H9 (cell line): ENCODE data around the gene CCDC160. TPM values are rescaled to one million over a fixed set of nuclear protein-coding genes. Genes with fewer than 3 reads are reported as not detected.

Experiments used
- DNase-seq: peaks from one replicate; pipeline ENCODE4 v3.0.0-alpha.2; 2017
- H2AFZ ChIP-seq: one replicate; pipeline ENCODE4 v1.6.1; 2013; ENCODE audit warnings: mild to moderate bottlenecking, low read length, control low read depth, moderate library complexity
- H2AK5ac ChIP-seq: 2 replicates; pipeline ENCODE4 v1.6.1; 2013; ENCODE audit warnings: low read length, control low read depth, mixed read lengths; ENCODE audit not compliant: insufficient read length
- H2BK120ac ChIP-seq: one replicate; pipeline ENCODE4 v1.6.1; 2013; ENCODE audit warnings: low read depth, mild to moderate bottlenecking, low read length, control low read depth, inconsistent platforms; ENCODE audit not compliant: poor library complexity, severe bottlenecking
- H2BK12ac ChIP-seq: 2 replicates; pipeline ENCODE4 v1.6.1; 2013; ENCODE audit warnings: low read length, control low read depth, mixed read lengths, low read depth; ENCODE audit not compliant: insufficient read length
- H2BK15ac ChIP-seq: 2 replicates; pipeline ENCODE4 v1.6.1; 2013; ENCODE audit warnings: low read depth, low read length, control low read depth
- H2BK20ac ChIP-seq: one replicate; pipeline ENCODE4 v1.6.1; 2013; ENCODE audit warnings: low read depth, mild to moderate bottlenecking, low read length, control low read depth, inconsistent platforms; ENCODE audit not compliant: poor library complexity, severe bottlenecking
- H2BK5ac ChIP-seq: 2 replicates; pipeline ENCODE4 v1.6.1; 2013; ENCODE audit warnings: low read length, control low read depth, mixed read lengths; ENCODE audit not compliant: insufficient read length
- H3K14ac ChIP-seq: 2 replicates; pipeline ENCODE4 v1.6.1; 2013; ENCODE audit warnings: low read length, control low read depth; ENCODE audit not compliant: insufficient read depth
- H3K18ac ChIP-seq: 2 replicates; pipeline ENCODE4 v1.6.1; 2013; ENCODE audit warnings: low read depth, mild to moderate bottlenecking, mixed read lengths, low read length, control low read depth; ENCODE audit not compliant: insufficient read length
- H3K23ac ChIP-seq: 2 replicates; pipeline ENCODE4 v1.6.1; 2013; ENCODE audit warnings: low read length, control low read depth, mixed read lengths, low read depth; ENCODE audit not compliant: insufficient read length
- H3K23me2 ChIP-seq: 2 replicates; pipeline ENCODE4 v1.6.1; 2013; ENCODE audit warnings: low read depth, mild to moderate bottlenecking, mixed read lengths, low read length, control low read depth; ENCODE audit not compliant: insufficient read length, poor library complexity, severe bottlenecking
- H3K27ac ChIP-seq: 2 replicates; pipeline ENCODE4 v1.5.1; 2013; ENCODE audit warnings: low read length, control low read depth, mixed read lengths, low read depth; ENCODE audit not compliant: insufficient read length
- H3K27me3 ChIP-seq: 2 replicates; pipeline ENCODE4 v1.6.1; 2013; ENCODE audit warnings: low read length, control low read depth, inconsistent platforms; ENCODE audit not compliant: insufficient read depth
- H3K4ac ChIP-seq: 2 replicates; pipeline ENCODE4 v1.6.1; 2013; ENCODE audit warnings: low read depth, mild to moderate bottlenecking, control low read depth, inconsistent platforms, low read length, moderate library complexity
- H3K4me1 ChIP-seq: 2 replicates; pipeline ENCODE4 v1.6.1; 2013; ENCODE audit warnings: low read length, control low read depth, inconsistent platforms; ENCODE audit not compliant: insufficient read depth
- H3K4me2 ChIP-seq: 2 replicates; pipeline ENCODE4 v1.6.1; 2013; ENCODE audit warnings: low read length, control low read depth, mixed read lengths; ENCODE audit not compliant: insufficient read length, insufficient read depth
- H3K56ac ChIP-seq: 2 replicates; pipeline ENCODE4 v1.6.1; 2013; ENCODE audit warnings: low read depth, mild to moderate bottlenecking, mixed read lengths, low read length, control low read depth; ENCODE audit not compliant: insufficient read length
- H3K79me1 ChIP-seq: 2 replicates; pipeline ENCODE4 v1.6.1; 2013; ENCODE audit warnings: low read depth, mild to moderate bottlenecking, moderate library complexity, low read length, control low read depth, inconsistent platforms; ENCODE audit not compliant: insufficient read depth, poor library complexity, severe bottlenecking
- H3K79me2 ChIP-seq: 2 replicates; pipeline ENCODE4 v1.6.1; 2013; ENCODE audit warnings: low read length, control low read depth, inconsistent platforms; ENCODE audit not compliant: insufficient read depth
- H3K9ac ChIP-seq: 2 replicates; pipeline ENCODE4 v1.6.1; 2013; ENCODE audit warnings: low read length, control low read depth, mixed read lengths; ENCODE audit not compliant: insufficient read length; ENCODE audit errors: extremely low read depth
- H3K9me3 ChIP-seq: one replicate; pipeline ENCODE4 v1.6.1; 2013; ENCODE audit warnings: low read depth, low read length, inconsistent platforms; ENCODE audit not compliant: control insufficient read depth
- H3T11ph ChIP-seq: one replicate; pipeline ENCODE4 v1.6.1; 2013; ENCODE audit warnings: mild to moderate bottlenecking, low read length, control low read depth, inconsistent platforms
- H4K20me1 ChIP-seq: one replicate; pipeline ENCODE4 v1.6.1; 2013; ENCODE audit not compliant: control insufficient read depth, insufficient read length, insufficient read depth
- H4K5ac ChIP-seq: 2 replicates; pipeline ENCODE4 v1.6.1; 2013; ENCODE audit warnings: low read depth, mild to moderate bottlenecking, mixed read lengths, low read length, control low read depth; ENCODE audit not compliant: insufficient read length
- H4K8ac ChIP-seq: replicated peaks from 2 replicates; pipeline ENCODE4 v1.6.1; 2013; ENCODE audit warnings: low read length, control low read depth, mixed read lengths, low read depth; ENCODE audit not compliant: insufficient read length
- H4K91ac ChIP-seq: 2 replicates; pipeline ENCODE4 v1.6.1; 2013; ENCODE audit warnings: low read depth, mild to moderate bottlenecking, moderate library complexity, mixed read lengths, low read length, control low read depth; ENCODE audit not compliant: insufficient read length
- H3K27ac Mint-ChIP-seq, 3 experiments: 2 replicates in 2 of 3; 3 replicates in 1 of 3; pipeline ENCODE4 v1.8.0; 2020 to 2021; ENCODE audit warnings: mixed read lengths in 3 of 3, mild to moderate bottlenecking in 1 of 3, moderate library complexity in 1 of 3
- H3K27me3 Mint-ChIP-seq: 2 replicates; pipeline ENCODE4 v1.8.0; 2021; ENCODE audit warnings: low read depth, mild to moderate bottlenecking, moderate library complexity, mixed read lengths
- H3K36me3 Mint-ChIP-seq, 3 experiments: 2 replicates in 2 of 3; 3 replicates in 1 of 3; pipeline ENCODE4 v1.8.0; 2020 to 2021; ENCODE audit warnings: low read depth in 3 of 3, mixed read lengths in 3 of 3; ENCODE audit not compliant: insufficient read depth in 1 of 3
- H3K4me1 Mint-ChIP-seq, 2 experiments: 2 replicates each; pipeline ENCODE4 v1.8.0; 2020; ENCODE audit warnings: mixed read lengths in 2 of 2
- H3K4me3 Mint-ChIP-seq, 2 experiments: 2 replicates in 1 of 2; 3 replicates in 1 of 2; pipeline ENCODE4 v1.8.0; 2020 to 2021; ENCODE audit warnings: mild to moderate bottlenecking in 2 of 2, mixed read lengths in 2 of 2, moderate library complexity in 1 of 2
- H3K9me3 Mint-ChIP-seq, 2 experiments: 2 replicates in 1 of 2; 3 replicates in 1 of 2; pipeline ENCODE4 v1.8.0; 2020; ENCODE audit warnings: mild to moderate bottlenecking in 2 of 2, mixed read lengths in 2 of 2, moderate library complexity in 1 of 2
- WGBS: extraction: QIAGEN DNeasy Blood & Tissue Kit; methylation state at CpG from one replicate; pipeline ENCODE4 v1.1.7; 2013; ENCODE audit warnings: missing lambda C conversion rate, low lambda C conversion rate, mixed read lengths; ENCODE audit not compliant: insufficient read length; ENCODE audit errors: extremely low coverage; 5-methylcytosine and 5-hydroxymethylcytosine counted together
- total RNA-seq: library from RNA; stranded (reverse); gene quantifications from 2 replicates; pipeline ENCODE4 v1.2.1, GENCODE V29; 2021
- TF ChIP-seq, protein P1 (sequence below): fragments of 200-600 bp; sonication (generic); conservative IDR thresholded peaks from 3 replicates; pipeline ENCODE4 v1.8.0; 2021; ENCODE audit warnings: antibody characterized with exemption, mild to moderate bottlenecking

CCDC160 gene
- total RNA-seq, 1 experiment from 2014 or later: 1.2 TPM

DNA sequence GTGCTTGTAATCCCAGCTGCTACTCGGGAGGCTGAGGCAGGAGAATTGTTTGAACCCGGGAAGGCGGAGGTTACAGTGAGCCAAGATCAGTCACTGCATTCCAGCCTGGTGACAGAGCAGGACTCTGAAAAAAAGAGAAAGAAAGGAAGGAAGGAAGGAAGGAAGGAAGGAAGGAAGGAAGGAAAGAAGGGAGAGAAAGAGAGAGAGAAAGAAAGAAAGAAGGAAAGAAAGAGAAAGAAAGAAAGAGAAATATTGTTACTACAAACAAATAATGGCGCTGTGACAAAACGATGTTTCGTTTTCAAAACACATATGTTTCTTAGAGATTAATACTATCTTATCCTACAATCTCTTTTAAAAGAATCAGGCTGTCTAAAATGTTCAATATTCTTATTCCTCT is 42.1 kb upstream of the CCDC160 start:
- TF ChIP-seq, protein P1, sequence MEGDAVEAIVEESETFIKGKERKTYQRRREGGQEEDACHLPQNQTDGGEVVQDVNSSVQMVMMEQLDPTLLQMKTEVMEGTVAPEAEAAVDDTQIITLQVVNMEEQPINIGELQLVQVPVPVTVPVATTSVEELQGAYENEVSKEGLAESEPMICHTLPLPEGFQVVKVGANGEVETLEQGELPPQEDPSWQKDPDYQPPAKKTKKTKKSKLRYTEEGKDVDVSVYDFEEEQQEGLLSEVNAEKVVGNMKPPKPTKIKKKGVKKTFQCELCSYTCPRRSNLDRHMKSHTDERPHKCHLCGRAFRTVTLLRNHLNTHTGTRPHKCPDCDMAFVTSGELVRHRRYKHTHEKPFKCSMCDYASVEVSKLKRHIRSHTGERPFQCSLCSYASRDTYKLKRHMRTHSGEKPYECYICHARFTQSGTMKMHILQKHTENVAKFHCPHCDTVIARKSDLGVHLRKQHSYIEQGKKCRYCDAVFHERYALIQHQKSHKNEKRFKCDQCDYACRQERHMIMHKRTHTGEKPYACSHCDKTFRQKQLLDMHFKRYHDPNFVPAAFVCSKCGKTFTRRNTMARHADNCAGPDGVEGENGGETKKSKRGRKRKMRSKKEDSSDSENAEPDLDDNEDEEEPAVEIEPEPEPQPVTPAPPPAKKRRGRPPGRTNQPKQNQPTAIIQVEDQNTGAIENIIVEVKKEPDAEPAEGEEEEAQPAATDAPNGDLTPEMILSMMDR: no peak
- no peaks in the 10 kb centered on the region for H3K79me1 ChIP-seq
- H2BK15ac ChIP-seq: no peak overlapping the region
- H3K18ac ChIP-seq: no peak overlapping the region
- no peaks in the 10 kb centered on the region for H3K27me3 ChIP-seq
- no peak overlapping the region for H3T11ph ChIP-seq
- no peak overlapping the region for H3K9ac ChIP-seq
- WGBS: no CpG with 5 or more reads among the region's 6 CpGs
- H4K20me1 ChIP-seq: no peaks in the 10 kb centered on the region
- H2AK5ac ChIP-seq: no peak overlapping the region
- Mint-ChIP-seq H3K27me3 (no peaks in the 10 kb centered on the region; the same call in 1 of the 2 replicates), H3K4me3 (no peak overlapping the region), H3K36me3 (peaks cover 0 to 2% (median 0%) of the 10 kb centered on the region in 3 experiments; a peak in 2 of 7 replicates), H3K4me1 (0 out of 4 replicates have a peak, but pooled peaks cover 4 to 5% of the 10 kb centered on the region in 2 experiments), H3K9me3 (peaks cover 3 to 22% of the 10 kb centered on the region in 2 experiments), H3K27ac (no peak overlapping the region)
- H3K23me2 ChIP-seq: no peaks in the 10 kb centered on the region
- H2BK5ac ChIP-seq: no peak overlapping the region
- no peak overlapping the region for H4K8ac ChIP-seq
- H4K91ac ChIP-seq: no peak overlapping the region
- no peak overlapping the region for H3K4ac ChIP-seq
- H4K5ac ChIP-seq: no peak overlapping the region
- H3K14ac ChIP-seq: no peak overlapping the region
- H2BK20ac ChIP-seq: no peak overlapping the region
- no peaks in the 10 kb centered on the region for H3K9me3 ChIP-seq
- H3K27ac ChIP-seq: no peak overlapping the region
- no peak overlapping the region for H3K56ac ChIP-seq
- no peaks in the 10 kb centered on the region for H3K4me1 ChIP-seq
- H3K79me2 ChIP-seq: no peaks in the 10 kb centered on the region
- no peak overlapping the region for H3K4me2 ChIP-seq
- DNase-seq: no peak
- H3K23ac ChIP-seq: no peak overlapping the region
- H2BK12ac ChIP-seq: no peak overlapping the region
- no peak overlapping the region for H2AFZ ChIP-seq
- H2BK120ac ChIP-seq: no peak overlapping the region
